Central memory CD8-positive, alpha-beta T cell (primary cell): ENCODE results near the gene BEAN1.
"Not testable (repeated sequence)": the region's sequence is repeated elsewhere in the genome, so short reads cannot be mapped to it uniquely, and the experiment has no call there.

Source experiments
- ATAC-seq: fragments of 150-1000 bp; cut with Tn5 transposase; replicated peaks from 2 replicates; pipeline ENCODE4 v1.10.0; 2022; ENCODE audit warnings: mild to moderate bottlenecking, moderate FRiP score, moderate number of reproducible peaks; ENCODE audit not compliant: poor library complexity, severe bottlenecking; ENCODE audit errors: extremely low read depth
- DNase-seq, 2 donors: peaks; one replicate each; pipeline ENCODE4 v3.0.0; 2021; ENCODE audit warnings: low spot score in 2 of 2
- H3K27ac Mint-ChIP-seq: one replicate; pipeline ENCODE4 v1.8.0; 2022; ENCODE audit warnings: low read depth, mild to moderate bottlenecking, moderate library complexity, mixed read lengths
- H3K27me3 Mint-ChIP-seq: one replicate; pipeline ENCODE4 v1.8.0; 2022; ENCODE audit warnings: mixed read lengths
- H3K36me3 Mint-ChIP-seq: one replicate; pipeline ENCODE4 v1.8.0; 2022; ENCODE audit warnings: mild to moderate bottlenecking, moderate library complexity, mixed read lengths; ENCODE audit not compliant: insufficient read depth
- H3K4me1 Mint-ChIP-seq: one replicate; pipeline ENCODE4 v1.8.0; 2022; ENCODE audit warnings: mixed read lengths
- H3K4me3 Mint-ChIP-seq: one replicate; pipeline ENCODE4 v1.8.0; 2022; ENCODE audit warnings: mild to moderate bottlenecking, moderate library complexity, mixed read lengths
- H3K9me3 Mint-ChIP-seq: one replicate; pipeline ENCODE4 v1.8.0; 2022; ENCODE audit warnings: mixed read lengths

BEAN1 gene

GRCh38 chr16:66509576-66509975, 82.5 kb downstream of the BEAN1 start:
- H3K36me3 Mint-ChIP-seq = peaks cover 2% of the 10 kb centered on the region
- no peak overlapping the region for H3K27ac Mint-ChIP-seq
- H3K9me3 Mint-ChIP-seq = no peaks in the 10 kb centered on the region
- ATAC-seq (no peak), DNase-seq (no peak)
- no peaks in the 10 kb centered on the region for H3K27me3 Mint-ChIP-seq
- peaks cover 11% of the 10 kb centered on the region for H3K4me1 Mint-ChIP-seq
- no peak overlapping the region for H3K4me3 Mint-ChIP-seq

GRCh38 chr16:66510298-66510697, 83.2 kb downstream of the BEAN1 start:
- Mint-ChIP-seq H3K36me3 (peaks cover 2% of the 10 kb centered on the region), H3K4me3 (no peak overlapping the region), H3K27ac (no peak overlapping the region)

GRCh38 chr16:66510711-66511601, 83.9 kb downstream of the BEAN1 start:
- Mint-ChIP-seq H3K9me3 (no peaks in the 10 kb centered on the region), H3K36me3 (peaks cover 1% of the 10 kb centered on the region), H3K27me3 (no peaks in the 10 kb centered on the region), H3K4me1 (peaks cover 24% of the 10 kb centered on the region), H3K4me3 (no peak overlapping the region), H3K27ac (no peak overlapping the region)
- no peak for DNase-seq
- ATAC-seq = no peak

More at GRCh38 chr16:66510298-66510697, 83.2 kb downstream of the BEAN1 start:
- no peaks in the 10 kb centered on the region for H3K9me3 Mint-ChIP-seq
- DNase-seq = no peak
- ATAC-seq = no peak
- H3K27me3 Mint-ChIP-seq = no peaks in the 10 kb centered on the region
- H3K4me1 Mint-ChIP-seq = peaks cover 17% of the 10 kb centered on the region

GRCh38 chr16:66511602-66512271, 84.6 kb downstream of the BEAN1 start:
- Mint-ChIP-seq H3K27me3 (no peaks in the 10 kb centered on the region), H3K4me1 (peaks cover 32% of the 10 kb centered on the region), H3K36me3 (peaks cover 3% of the 10 kb centered on the region), H3K4me3 (no peak overlapping the region), H3K27ac (no peak overlapping the region), H3K9me3 (no peaks in the 10 kb centered on the region)
- DNase-seq = no peak
- ATAC-seq = no peak

GRCh38 chr16:66512272-66513110, 85.4 kb downstream of the BEAN1 start:
- Mint-ChIP-seq H3K36me3 (peaks cover 2% of the 10 kb centered on the region), H3K27me3 (no peaks in the 10 kb centered on the region), H3K4me1 (peaks cover 39% of the 10 kb centered on the region), H3K9me3 (no peaks in the 10 kb centered on the region), H3K27ac (peak overlapping the region; percentile 75), H3K4me3 (no peak overlapping the region)
- DNase-seq (no peak), ATAC-seq (no peak)

- DNase-seq = no peak
- no peaks in the 10 kb centered on the region for H3K27me3 Mint-ChIP-seq
- peaks cover 45% of the 10 kb centered on the region for H3K4me1 Mint-ChIP-seq
- H3K27ac Mint-ChIP-seq = peak overlapping the region; percentile 75
- no peak overlapping the region for H3K4me3 Mint-ChIP-seq
- ATAC-seq = no peak
- H3K9me3 Mint-ChIP-seq = no peaks in the 10 kb centered on the region
- peaks cover 1% of the 10 kb centered on the region for H3K36me3 Mint-ChIP-seq
Observed at GRCh38 chr16:66513111-66513723, 86.1 kb downstream of the BEAN1 start.

- not testable (repeated sequence) for DNase-seq, H3K36me3 Mint-ChIP-seq, ATAC-seq, H3K9me3 Mint-ChIP-seq, H3K4me3 Mint-ChIP-seq, H3K27me3 Mint-ChIP-seq
- peaks cover 43% of the 10 kb centered on the region for H3K4me1 Mint-ChIP-seq
- peak overlapping the region; percentile 94 for H3K27ac Mint-ChIP-seq
Observed at GRCh38 chr16:66514391-66514790, 87.3 kb downstream of the BEAN1 start.

- not testable (repeated sequence) for H3K9me3 Mint-ChIP-seq, H3K36me3 Mint-ChIP-seq, ATAC-seq, DNase-seq, H3K27me3 Mint-ChIP-seq
- peaks cover 50% of the 10 kb centered on the region for H3K4me1 Mint-ChIP-seq
- peak overlapping the region; percentile 61 for H3K4me3 Mint-ChIP-seq
- peak overlapping the region; percentile 94 for H3K27ac Mint-ChIP-seq
Observed at GRCh38 chr16:66514980-66515595, 88.0 kb downstream of the BEAN1 start.

GRCh38 chr16:66515596-66516508, 88.8 kb downstream of the BEAN1 start:
- peak overlapping the region; percentile 94 for H3K27ac Mint-ChIP-seq
- peak overlapping the region; percentile 61 for H3K4me3 Mint-ChIP-seq
- H3K9me3 Mint-ChIP-seq = no peaks in the 10 kb centered on the region
- H3K4me1 Mint-ChIP-seq = peaks cover 58% of the 10 kb centered on the region
- no peak for DNase-seq
- no peaks in the 10 kb centered on the region for H3K27me3 Mint-ChIP-seq
- no peak for ATAC-seq
- peaks cover 7% of the 10 kb centered on the region for H3K36me3 Mint-ChIP-seq

- H3K4me1 Mint-ChIP-seq = peaks cover 64% of the 10 kb centered on the region
- peak overlapping the region; percentile 61 for H3K4me3 Mint-ChIP-seq
- H3K27ac Mint-ChIP-seq = peak overlapping the region; percentile 94
- H3K36me3 Mint-ChIP-seq = peaks cover 7% of the 10 kb centered on the region
- H3K27me3 Mint-ChIP-seq = no peaks in the 10 kb centered on the region
- H3K9me3 Mint-ChIP-seq = no peaks in the 10 kb centered on the region
- no peak for DNase-seq
- ATAC-seq = peak; percentile 7
Observed at GRCh38 chr16:66516509-66516807, 89.4 kb downstream of the BEAN1 start.
